ENCODE results near the gene ELMO1. TPM values are rescaled to one million over a fixed set of nuclear protein-coding genes. Genes with fewer than 3 reads are reported as not detected.

ELMO1 gene
- total and polyA plus RNA-seq, 2 of the 13 experiments (the other 11 are each of a cell fraction or from before 2014, with no cell fraction given) = 0.11 to 0.17 TPM

- in situ Hi-C loops (cut with HindIII; ENCODE audit: extremely low pct_ligation_motif_present, low pct_unique_long_range_greater_than_20kb) = no loop called here
- no peaks in the 10 kb centered on the region for H4K20me1 ChIP-seq (ENCODE audit: insufficient read depth, low read length)
- no peak overlapping the region for H3K9ac ChIP-seq (ENCODE audit: insufficient read depth, low read depth, low read length)
- no peaks in the 10 kb centered on the region for H3K79me2 ChIP-seq (ENCODE audit: insufficient read depth, low read length)
- no peak overlapping the region for H3K4me2 ChIP-seq (ENCODE audit: low read depth, low read length)
- FAIRE-seq (no peak), DNase-seq (ENCODE audit: low spot score) (no peak), ATAC-seq (no peak)
- no peak overlapping the region for H3K27ac ChIP-seq (ENCODE audit: extremely low read length, insufficient read depth, low read length)
- H3K27me3 ChIP-seq (ENCODE audit: control insufficient read depth in 1 of 2, insufficient read depth in 2 of 2, low read length in 2 of 2) = 0 out of 5 replicates have a peak, but pooled peaks cover 0 to 6% of the 10 kb centered on the region in 2 experiments
- CTCF ChIA-PET (ENCODE audit: low intra/inter-chr PET ratio, low total read pairs) = no interaction called here
- no peaks in the 10 kb centered on the region for H3K36me3 ChIP-seq (replicated peaks in 1 of 2; ENCODE audit: control insufficient read depth in 1 of 2, insufficient read depth in 2 of 2, low read length in 2 of 2)
- no peak overlapping the region for H2AFZ ChIP-seq (ENCODE audit: low read length)
- TF ChIP-seq ZNF34 (CRISPR knock-in tag; IDR thresholded peaks at IDR 0.05; ENCODE audit: borderline replicate concordance) (no peak), ZUFSP (CRISPR knock-in tag; IDR thresholded peaks at IDR 0.05; ENCODE audit: borderline replicate concordance) (no peak), ZNF512 (CRISPR knock-in tag; IDR thresholded peaks at IDR 0.05) (no peak), MED13 (CRISPR knock-in tag; IDR thresholded peaks at IDR 0.05) (no peak), GATA4 (IDR thresholded peaks at IDR 0.05; ENCODE audit: borderline replicate concordance, low read depth) (no peak)
- POLR2A ChIA-PET = no interaction called here
- BruUV-seq (replicated peaks) = no TSS peak
- H3K4me1 ChIP-seq (ENCODE audit: insufficient read depth, low read length) = no peaks in the 10 kb centered on the region
- H3K9me3 ChIP-seq (ENCODE audit: low read length) = no peaks in the 10 kb centered on the region
- 9% methylated on average over 4 of the region's 4 CpGs for WGBS (ENCODE audit: low lambda C conversion rate)
- intact Hi-C loops (cut with micrococcal nuclease; ENCODE audit: unreplicated experiment) = no loop called here
- H3K4me3 ChIP-seq (replicated peaks in 1 of 3; ENCODE audit: insufficient read depth in 1 of 3, low read depth in 2 of 3, low read length in 3 of 3) = no peak overlapping the region
Measured at GRCh38 chr7:36919738-36920137, 528.9 kb downstream of the ELMO1 start.

GRCh38 chr7:36918591-36918990, 530.1 kb downstream of the ELMO1 start:
- in situ Hi-C loops (cut with HindIII; ENCODE audit: extremely low pct_ligation_motif_present, low pct_unique_long_range_greater_than_20kb) (no loop called here), intact Hi-C loops (cut with micrococcal nuclease; ENCODE audit: unreplicated experiment) (no loop called here)
- DNase-seq (ENCODE audit: low spot score) (no peak), FAIRE-seq (no peak), ATAC-seq (no peak)
- H3K27me3 ChIP-seq (ENCODE audit: control insufficient read depth in 1 of 2, insufficient read depth in 2 of 2, low read length in 2 of 2) = 0 out of 5 replicates have a peak, but pooled peaks cover 0 to 4% of the 10 kb centered on the region in 2 experiments
- ChIA-PET POLR2A (no interaction called here), CTCF (ENCODE audit: low intra/inter-chr PET ratio, low total read pairs) (no interaction called here)
- TF ChIP-seq ZNF883 (CRISPR knock-in tag; IDR thresholded peaks at IDR 0.05; ENCODE audit: not compliant biosample characterization) (no peak), ZNF234 (CRISPR knock-in tag; conservative IDR thresholded peaks at IDR 0.05) (no peak)
- H3K9ac ChIP-seq (ENCODE audit: insufficient read depth, low read depth, low read length) = no peak overlapping the region
- BruUV-seq (replicated peaks) = no TSS peak
- H3K4me2 ChIP-seq (ENCODE audit: low read depth, low read length) = no peak overlapping the region
- H3K36me3 ChIP-seq (replicated peaks in 1 of 2; ENCODE audit: control insufficient read depth in 1 of 2, insufficient read depth in 2 of 2, low read length in 2 of 2) = no peaks in the 10 kb centered on the region
- H3K4me3 ChIP-seq (replicated peaks in 1 of 3; ENCODE audit: insufficient read depth in 1 of 3, low read depth in 2 of 3, low read length in 3 of 3) = no peak overlapping the region
- no peaks in the 10 kb centered on the region for H4K20me1 ChIP-seq (ENCODE audit: insufficient read depth, low read length)
- H3K79me2 ChIP-seq (ENCODE audit: insufficient read depth, low read length) = no peaks in the 10 kb centered on the region
- H3K27ac ChIP-seq (ENCODE audit: extremely low read length, insufficient read depth, low read length) = no peak overlapping the region
- H3K4me1 ChIP-seq (ENCODE audit: insufficient read depth, low read length) = no peaks in the 10 kb centered on the region
- 64% methylated on average over 2 of the region's 2 CpGs for WGBS (ENCODE audit: low lambda C conversion rate)
- H2AFZ ChIP-seq (ENCODE audit: low read length) = no peak overlapping the region
- no peaks in the 10 kb centered on the region for H3K9me3 ChIP-seq (ENCODE audit: low read length)

All from HepG2 (cell line).